ENCODE measurements around the gene CDC42EP3.

CDC42EP3 gene

GRCh38 chr2:37667704-37668103, 3.7 kb downstream of the CDC42EP3 start:
- Histone ChIP-seq H3K27me3 (ENCODE audit: low read depth, low read length) (no peaks in the 10 kb centered on the region), H3K27ac (ENCODE audit: low read length) (no peak overlapping the region), H3K4me3 (ENCODE audit: low read depth in 1 of 2, low read length in 2 of 2) (peak overlapping the region in 1 of 2 donors; percentile 6), H3K4me1 (ENCODE audit: control insufficient read depth in 1 of 2, insufficient read depth in 2 of 2, low read length in 2 of 2) (peaks cover 0 to 53% of the 10 kb centered on the region in 2 donors), H3K36me3 (ENCODE audit: control insufficient read depth in 1 of 2, insufficient read depth in 2 of 2, low read length in 2 of 2) (peaks cover 0 to 3% of the 10 kb centered on the region in 2 donors), H3K9me3 (ENCODE audit: control insufficient read depth in 1 of 2, low read length in 2 of 2) (no peaks in the 10 kb centered on the region)

GRCh38 chr2:37666772-37667171, 4.7 kb downstream of the CDC42EP3 start:
- no peak overlapping the region for H3K27ac ChIP-seq (ENCODE audit: low read length)
- H3K4me1 ChIP-seq (ENCODE audit: control insufficient read depth in 1 of 2, insufficient read depth in 2 of 2, low read length in 2 of 2): peaks cover 0 to 59% of the 10 kb centered on the region in 2 donors
- no peaks in the 10 kb centered on the region for H3K9me3 ChIP-seq (ENCODE audit: control insufficient read depth in 1 of 2, low read length in 2 of 2)
- no peaks in the 10 kb centered on the region for H3K27me3 ChIP-seq (ENCODE audit: low read depth, low read length)
- H3K36me3 ChIP-seq (ENCODE audit: control insufficient read depth in 1 of 2, insufficient read depth in 2 of 2, low read length in 2 of 2): peaks cover 0 to 3% of the 10 kb centered on the region in 2 donors
- no peak overlapping the region for H3K4me3 ChIP-seq (ENCODE audit: low read depth in 1 of 2, low read length in 2 of 2)

GRCh38 chr2:37665604-37666362, 5.7 kb downstream of the CDC42EP3 start:
- Histone ChIP-seq H3K4me1 (ENCODE audit: control insufficient read depth in 1 of 2, insufficient read depth in 2 of 2, low read length in 2 of 2) (peaks cover 0 to 68% of the 10 kb centered on the region in 2 donors), H3K4me3 (ENCODE audit: low read depth in 1 of 2, low read length in 2 of 2) (no peak overlapping the region), H3K9me3 (ENCODE audit: control insufficient read depth in 1 of 2, low read length in 2 of 2) (no peaks in the 10 kb centered on the region), H3K27ac (ENCODE audit: low read length) (no peak overlapping the region), H3K27me3 (ENCODE audit: low read depth, low read length) (no peaks in the 10 kb centered on the region), H3K36me3 (ENCODE audit: control insufficient read depth in 1 of 2, insufficient read depth in 2 of 2, low read length in 2 of 2) (peaks cover 0 to 3% of the 10 kb centered on the region in 2 donors)

GRCh38 chr2:37665043-37665442, 6.4 kb downstream of the CDC42EP3 start:
- Histone ChIP-seq H3K4me1 (ENCODE audit: control insufficient read depth in 1 of 2, insufficient read depth in 2 of 2, low read length in 2 of 2) (peaks cover 3 to 67% of the 10 kb centered on the region in 2 donors), H3K27me3 (ENCODE audit: low read depth, low read length) (no peaks in the 10 kb centered on the region), H3K36me3 (ENCODE audit: control insufficient read depth in 1 of 2, insufficient read depth in 2 of 2, low read length in 2 of 2) (peaks cover 0 to 3% of the 10 kb centered on the region in 2 donors), H3K27ac (ENCODE audit: low read length) (no peak overlapping the region), H3K9me3 (ENCODE audit: control insufficient read depth in 1 of 2, low read length in 2 of 2) (no peaks in the 10 kb centered on the region), H3K4me3 (ENCODE audit: low read depth in 1 of 2, low read length in 2 of 2) (no peak overlapping the region)

GRCh38 chr2:37664231-37664643, 7.2 kb downstream of the CDC42EP3 start:
- H3K36me3 ChIP-seq (ENCODE audit: control insufficient read depth in 1 of 2, insufficient read depth in 2 of 2, low read length in 2 of 2): peaks cover 0 to 3% of the 10 kb centered on the region in 2 donors
- H3K4me3 ChIP-seq (ENCODE audit: low read depth in 1 of 2, low read length in 2 of 2): no peak overlapping the region
- no peaks in the 10 kb centered on the region for H3K27me3 ChIP-seq (ENCODE audit: low read depth, low read length)
- H3K9me3 ChIP-seq (ENCODE audit: control insufficient read depth in 1 of 2, low read length in 2 of 2): no peaks in the 10 kb centered on the region
- H3K4me1 ChIP-seq (ENCODE audit: control insufficient read depth in 1 of 2, insufficient read depth in 2 of 2, low read length in 2 of 2): peaks cover 10 to 61% of the 10 kb centered on the region in 2 donors
- H3K27ac ChIP-seq (ENCODE audit: low read length): no peak overlapping the region

GRCh38 chr2:37663390-37663789, 8.1 kb downstream of the CDC42EP3 start:
- Histone ChIP-seq H3K4me1 (ENCODE audit: control insufficient read depth in 1 of 2, insufficient read depth in 2 of 2, low read length in 2 of 2) (peaks cover 10 to 63% of the 10 kb centered on the region in 2 donors), H3K27ac (ENCODE audit: low read length) (no peak overlapping the region), H3K4me3 (ENCODE audit: low read depth in 1 of 2, low read length in 2 of 2) (no peak overlapping the region)

GRCh38 chr2:37659723-37660122, 11.7 kb downstream of the CDC42EP3 start:
- Histone ChIP-seq H3K4me1 (ENCODE audit: control insufficient read depth in 1 of 2, insufficient read depth in 2 of 2, low read length in 2 of 2) (peaks cover 10 to 47% of the 10 kb centered on the region in 2 donors), H3K27ac (ENCODE audit: low read length) (no peak overlapping the region), H3K4me3 (ENCODE audit: low read depth in 1 of 2, low read length in 2 of 2) (no peak overlapping the region)

More at GRCh38 chr2:37663390-37663789, 8.1 kb downstream of the CDC42EP3 start:
- Histone ChIP-seq H3K36me3 (ENCODE audit: control insufficient read depth in 1 of 2, insufficient read depth in 2 of 2, low read length in 2 of 2) (peaks cover 0 to 3% of the 10 kb centered on the region in 2 donors), H3K9me3 (ENCODE audit: control insufficient read depth in 1 of 2, low read length in 2 of 2) (no peaks in the 10 kb centered on the region), H3K27me3 (ENCODE audit: low read depth, low read length) (no peaks in the 10 kb centered on the region)

GRCh38 chr2:37658682-37659081, 12.8 kb downstream of the CDC42EP3 start:
- H3K27ac ChIP-seq (ENCODE audit: low read length): no peak overlapping the region

More at GRCh38 chr2:37659723-37660122, 11.7 kb downstream of the CDC42EP3 start:
- no peaks in the 10 kb centered on the region for H3K27me3 ChIP-seq (ENCODE audit: low read depth, low read length)
- H3K9me3 ChIP-seq (ENCODE audit: control insufficient read depth in 1 of 2, low read length in 2 of 2): no peaks in the 10 kb centered on the region
- peaks cover 0 to 8% of the 10 kb centered on the region in 2 donors for H3K36me3 ChIP-seq (ENCODE audit: control insufficient read depth in 1 of 2, insufficient read depth in 2 of 2, low read length in 2 of 2)

GRCh38 chr2:37657471-37657870, 14.0 kb downstream of the CDC42EP3 start:
- H3K4me1 ChIP-seq (ENCODE audit: control insufficient read depth in 1 of 2, insufficient read depth in 2 of 2, low read length in 2 of 2): peaks cover 19 to 41% of the 10 kb centered on the region in 2 donors

More at GRCh38 chr2:37658682-37659081, 12.8 kb downstream of the CDC42EP3 start:
- peaks cover 0 to 6% of the 10 kb centered on the region in 2 donors for H3K36me3 ChIP-seq (ENCODE audit: control insufficient read depth in 1 of 2, insufficient read depth in 2 of 2, low read length in 2 of 2)
- H3K9me3 ChIP-seq (ENCODE audit: control insufficient read depth in 1 of 2, low read length in 2 of 2): no peaks in the 10 kb centered on the region
- H3K4me3 ChIP-seq (ENCODE audit: low read depth in 1 of 2, low read length in 2 of 2): no peak overlapping the region
- H3K27me3 ChIP-seq (ENCODE audit: low read depth, low read length): no peaks in the 10 kb centered on the region
- peaks cover 18 to 47% of the 10 kb centered on the region in 2 donors for H3K4me1 ChIP-seq (ENCODE audit: control insufficient read depth in 1 of 2, insufficient read depth in 2 of 2, low read length in 2 of 2)

GRCh38 chr2:37656512-37657423, 14.7 kb downstream of the CDC42EP3 start:
- Histone ChIP-seq H3K27me3 (ENCODE audit: low read depth, low read length) (no peaks in the 10 kb centered on the region), H3K4me1 (ENCODE audit: control insufficient read depth in 1 of 2, insufficient read depth in 2 of 2, low read length in 2 of 2) (peaks cover 19 to 42% of the 10 kb centered on the region in 2 donors), H3K36me3 (ENCODE audit: control insufficient read depth in 1 of 2, insufficient read depth in 2 of 2, low read length in 2 of 2) (peaks cover 0 to 6% of the 10 kb centered on the region in 2 donors), H3K27ac (ENCODE audit: low read length) (peak overlapping the region; percentile 37), H3K4me3 (ENCODE audit: low read depth in 1 of 2, low read length in 2 of 2) (no peak overlapping the region), H3K9me3 (ENCODE audit: control insufficient read depth in 1 of 2, low read length in 2 of 2) (no peaks in the 10 kb centered on the region)

More at GRCh38 chr2:37657471-37657870, 14.0 kb downstream of the CDC42EP3 start:
- no peak overlapping the region for H3K4me3 ChIP-seq (ENCODE audit: low read depth in 1 of 2, low read length in 2 of 2)
- H3K36me3 ChIP-seq (ENCODE audit: control insufficient read depth in 1 of 2, insufficient read depth in 2 of 2, low read length in 2 of 2): peaks cover 0 to 6% of the 10 kb centered on the region in 2 donors
- peak overlapping the region; percentile 12 for H3K27ac ChIP-seq (ENCODE audit: low read length)
- H3K27me3 ChIP-seq (ENCODE audit: low read depth, low read length): no peaks in the 10 kb centered on the region
- no peaks in the 10 kb centered on the region for H3K9me3 ChIP-seq (ENCODE audit: control insufficient read depth in 1 of 2, low read length in 2 of 2)
